GM12874 (cell line): Measurements from ENCODE around the gene ADAMTS8.

Experiments
- TF ChIP-seq, protein P1 (sequence below): IDR thresholded peaks from 2 replicates; pipeline ENCODE4 v1.5.1; 2011; ENCODE audit warnings: low read depth, mild to moderate bottlenecking, control low read depth, low read length, moderate library complexity; ENCODE audit not compliant: insufficient read depth

Gene ADAMTS8

DNA sequence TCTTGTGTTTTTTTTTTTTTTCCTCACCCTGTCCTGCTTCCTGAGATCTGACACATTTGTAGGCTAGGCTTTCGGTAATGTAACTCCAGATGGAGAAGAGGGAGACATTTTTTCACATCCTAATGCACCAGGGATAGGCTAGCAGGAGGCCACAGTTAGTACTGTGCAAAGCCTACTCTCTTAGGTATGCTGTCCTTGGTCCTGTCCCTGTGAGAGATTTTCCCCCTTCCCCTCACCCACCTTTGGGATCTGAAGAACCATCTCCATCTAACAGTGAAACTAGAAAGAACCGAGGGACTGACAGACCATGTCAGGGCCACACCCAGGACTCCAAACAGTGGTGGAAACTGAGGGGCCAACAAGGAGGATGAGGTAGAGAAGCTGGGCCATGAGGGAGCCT is 29.2 kb downstream of the ADAMTS8 start:
- TF ChIP-seq, protein P1, sequence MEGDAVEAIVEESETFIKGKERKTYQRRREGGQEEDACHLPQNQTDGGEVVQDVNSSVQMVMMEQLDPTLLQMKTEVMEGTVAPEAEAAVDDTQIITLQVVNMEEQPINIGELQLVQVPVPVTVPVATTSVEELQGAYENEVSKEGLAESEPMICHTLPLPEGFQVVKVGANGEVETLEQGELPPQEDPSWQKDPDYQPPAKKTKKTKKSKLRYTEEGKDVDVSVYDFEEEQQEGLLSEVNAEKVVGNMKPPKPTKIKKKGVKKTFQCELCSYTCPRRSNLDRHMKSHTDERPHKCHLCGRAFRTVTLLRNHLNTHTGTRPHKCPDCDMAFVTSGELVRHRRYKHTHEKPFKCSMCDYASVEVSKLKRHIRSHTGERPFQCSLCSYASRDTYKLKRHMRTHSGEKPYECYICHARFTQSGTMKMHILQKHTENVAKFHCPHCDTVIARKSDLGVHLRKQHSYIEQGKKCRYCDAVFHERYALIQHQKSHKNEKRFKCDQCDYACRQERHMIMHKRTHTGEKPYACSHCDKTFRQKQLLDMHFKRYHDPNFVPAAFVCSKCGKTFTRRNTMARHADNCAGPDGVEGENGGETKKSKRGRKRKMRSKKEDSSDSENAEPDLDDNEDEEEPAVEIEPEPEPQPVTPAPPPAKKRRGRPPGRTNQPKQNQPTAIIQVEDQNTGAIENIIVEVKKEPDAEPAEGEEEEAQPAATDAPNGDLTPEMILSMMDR: no peak

DNA sequence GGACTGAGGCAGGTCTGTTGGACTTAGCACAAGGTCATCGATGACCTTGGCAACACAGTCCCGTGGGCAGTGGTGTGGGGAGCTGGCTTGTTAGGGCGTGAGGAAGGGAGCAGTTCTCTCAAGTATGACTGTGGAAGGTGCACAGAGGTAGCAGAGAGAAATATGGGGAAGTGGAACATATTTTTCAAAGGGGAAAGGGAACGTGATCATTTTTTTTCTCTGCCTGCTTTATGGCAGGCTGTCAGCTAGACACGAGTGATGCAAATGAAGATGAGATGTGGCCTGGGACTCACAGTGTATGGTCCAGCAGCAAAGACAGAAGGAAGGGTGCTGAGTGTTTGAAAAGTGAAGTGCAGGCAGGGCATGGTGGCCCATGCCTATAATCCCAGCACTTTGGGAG is 30.6 kb downstream of the ADAMTS8 start:
- TF ChIP-seq, protein P1: no peak

DNA sequence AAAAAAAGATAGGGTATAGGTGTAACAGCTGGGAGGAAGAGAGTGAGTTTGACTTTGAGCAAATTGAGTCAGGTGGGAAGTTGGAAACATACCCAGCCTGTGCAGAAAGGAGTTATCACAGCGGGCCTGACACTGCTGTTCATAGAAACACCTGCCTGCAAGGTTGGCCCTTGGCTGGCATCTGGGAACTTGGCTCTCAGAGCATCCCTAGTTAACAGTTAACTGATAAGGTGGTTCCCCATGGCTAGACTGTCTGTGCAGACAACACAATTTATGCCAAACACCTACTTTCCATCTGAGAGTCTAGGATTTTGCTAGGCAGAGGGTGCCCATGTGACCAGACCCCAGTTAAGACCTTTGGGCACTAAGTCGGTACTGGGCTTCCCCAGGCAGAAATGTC is 31.4 kb downstream of the ADAMTS8 start:
- TF ChIP-seq, protein P1: no peak

DNA sequence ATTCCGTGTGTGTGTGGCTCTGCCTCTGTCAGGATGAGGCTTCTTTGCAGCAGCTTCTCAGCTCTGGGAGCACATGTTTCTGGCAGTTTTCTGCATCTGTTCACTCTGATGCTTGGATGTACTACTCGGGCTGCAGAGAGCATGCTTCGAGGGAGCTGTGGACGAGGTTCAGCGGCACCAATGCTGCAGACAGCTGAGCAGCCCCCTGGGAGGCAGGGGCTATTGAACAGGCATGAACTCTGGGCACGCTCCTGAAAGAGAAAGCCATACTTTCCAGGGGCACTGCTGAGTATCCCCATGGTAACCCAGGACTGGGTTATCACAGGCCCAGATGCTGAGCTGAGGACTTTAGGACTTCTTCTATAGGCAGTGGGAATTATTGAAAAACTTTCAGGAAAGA is 33.8 kb downstream of the ADAMTS8 start:
- TF ChIP-seq, protein P1: no peak

DNA sequence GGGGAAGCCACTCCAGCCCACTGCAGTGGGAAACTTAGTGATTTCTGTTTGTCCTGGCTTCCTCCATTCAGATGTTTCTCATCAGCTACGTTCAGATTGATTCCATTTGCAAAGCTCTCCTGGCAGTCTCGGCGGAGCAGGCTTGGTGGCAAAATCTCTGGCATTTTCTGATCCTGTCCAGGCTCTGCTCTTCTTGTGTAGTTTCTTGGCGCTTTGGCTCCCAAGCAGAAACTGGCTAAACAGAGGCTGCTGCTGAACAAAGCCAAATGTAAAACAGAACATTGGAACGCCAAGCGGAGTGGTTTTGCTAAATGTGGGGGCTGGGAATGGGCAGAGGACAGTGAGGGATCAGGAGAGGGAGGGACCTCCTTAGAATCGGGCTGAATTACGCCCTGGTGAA is 36.7 kb downstream of the ADAMTS8 start:
- TF ChIP-seq, protein P1: no peak

DNA sequence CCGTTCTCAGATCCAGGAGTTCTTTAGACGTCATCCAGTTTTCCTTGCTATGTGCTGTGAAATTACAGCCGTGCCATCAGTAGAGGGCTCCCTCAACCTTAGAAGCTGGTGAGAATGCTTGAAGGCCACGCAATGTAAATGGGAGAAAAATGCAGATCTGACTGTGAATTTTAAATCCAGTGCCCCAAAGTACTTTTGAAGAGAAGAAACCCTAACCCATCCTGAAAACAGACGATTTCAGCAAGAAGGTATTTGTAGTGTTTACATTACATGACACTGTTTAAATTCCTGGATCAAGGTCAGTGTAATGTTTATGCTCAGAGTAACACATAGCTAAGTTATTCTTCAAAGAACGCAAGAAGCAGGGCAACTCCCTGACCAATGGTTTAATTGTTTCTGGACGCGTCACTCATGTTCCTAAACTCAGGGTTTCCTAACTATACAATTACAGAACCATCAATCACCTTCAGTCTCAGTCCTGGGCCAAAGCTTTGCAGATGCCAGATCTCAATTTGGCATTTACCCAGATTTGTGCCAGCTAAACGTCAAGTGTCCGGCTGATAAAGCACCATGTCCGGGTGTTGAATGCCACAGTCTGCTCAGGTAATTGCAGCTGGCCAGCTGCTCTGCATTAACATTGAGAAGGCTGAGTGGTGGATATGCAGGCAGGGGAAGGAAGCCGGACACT is 38.2 kb downstream of the ADAMTS8 start:
- TF ChIP-seq, protein P1: no peak

DNA sequence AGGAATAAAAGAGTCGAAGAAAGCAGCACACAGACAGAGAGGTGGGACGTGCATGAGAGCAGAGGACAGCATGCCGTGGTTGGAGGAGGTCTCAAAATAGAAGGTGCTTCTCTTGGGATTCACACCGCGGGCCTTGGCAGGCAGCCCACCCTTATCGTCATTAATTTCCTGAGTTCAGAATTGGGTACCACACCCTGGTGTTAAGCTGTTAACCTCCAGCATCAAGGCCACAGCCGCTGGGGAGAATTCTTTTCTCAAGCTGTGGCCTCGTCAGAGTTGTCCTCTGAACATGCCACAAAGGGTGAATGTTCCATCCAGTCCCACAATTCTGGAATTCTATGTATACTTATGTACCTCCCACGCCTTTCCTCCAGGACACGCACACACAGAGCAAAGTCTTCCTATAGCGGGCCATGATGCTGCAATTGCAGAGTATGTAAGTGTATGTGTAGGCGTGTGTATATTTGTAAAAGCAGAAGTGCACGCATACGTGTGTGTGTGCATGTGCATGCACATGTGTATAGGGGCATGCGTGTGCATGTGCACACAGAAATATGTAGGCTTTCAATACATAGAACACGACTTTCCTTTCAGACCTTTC is 39.0 kb downstream of the ADAMTS8 start:
- TF ChIP-seq, protein P1: no peak
